ENCODE measurements around the gene MBIP.
A peak's percentile ranks its signal among the peaks of the same experiment; 100 is the strongest.

MBIP gene

DNA sequence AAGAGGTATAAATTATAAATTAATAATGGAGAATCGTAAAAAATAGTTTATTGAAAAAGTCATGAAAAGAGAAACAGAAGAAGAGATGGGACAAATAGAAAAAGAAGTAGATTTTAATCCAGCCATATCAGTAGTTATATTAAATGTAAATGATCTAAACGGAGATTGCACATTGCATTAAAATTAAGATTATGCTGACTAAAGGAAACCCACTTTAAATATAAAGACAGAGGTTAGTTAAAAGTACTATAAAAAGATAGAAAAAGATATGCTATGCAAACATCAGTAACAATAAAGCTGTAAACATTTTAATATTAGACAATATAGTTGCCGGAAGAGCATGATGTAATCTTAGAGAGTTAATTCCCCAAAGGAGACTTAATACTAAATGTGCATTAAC lies 5.4 kb upstream of the MBIP start:
- no peak overlapping the region for H3K4me3 ChIP-seq (ENCODE audit: low read depth, low read length)
- no peak for TF ChIP-seq CTCF (IDR thresholded peaks at IDR 0.05; ENCODE audit: low read depth, low read length, missing control alignments)
- DNase-seq (ENCODE audit: low read depth): no peak

- DNase-seq (ENCODE audit: low read depth): no peak
- no peak overlapping the region for H3K4me3 ChIP-seq (ENCODE audit: low read depth, low read length)
- no peak for TF ChIP-seq CTCF (IDR thresholded peaks at IDR 0.05; ENCODE audit: low read depth, low read length, missing control alignments)
Measured at GRCh38 chr14:36324897-36325296, 4.5 kb upstream of the MBIP start.

DNA sequence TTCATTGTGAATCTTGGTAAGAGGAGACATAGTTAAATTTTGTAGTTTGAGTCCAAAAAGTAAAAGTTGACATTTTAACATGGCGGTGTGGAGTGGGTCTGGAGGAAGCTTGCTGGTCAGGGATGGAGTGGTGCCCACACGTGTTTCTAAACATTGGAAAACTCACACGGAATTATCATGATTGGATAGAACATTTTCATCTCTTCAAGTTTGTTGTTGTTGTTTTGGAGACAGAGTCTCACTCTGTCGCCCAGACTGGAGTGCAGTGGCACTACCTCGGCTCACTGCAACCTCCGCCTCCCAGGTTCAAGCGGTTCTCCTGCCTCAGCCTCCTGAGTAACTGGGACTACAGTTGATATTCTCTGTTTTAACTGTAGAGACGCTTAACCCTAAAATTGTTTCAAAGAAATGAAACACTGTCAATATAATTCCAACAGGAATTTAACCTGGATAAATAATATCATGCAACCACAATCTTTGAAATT lies 502 bp upstream of the MBIP start:
- H3K4me3 ChIP-seq (ENCODE audit: low read depth, low read length): peak overlapping the region; percentile 89
- no peak for TF ChIP-seq CTCF (IDR thresholded peaks at IDR 0.05; ENCODE audit: low read depth, low read length, missing control alignments)
- no peak for DNase-seq (ENCODE audit: low read depth)

GRCh38 chr14:36319899-36320199 lies 588 bp downstream of the MBIP start:
- no peak for TF ChIP-seq CTCF (IDR thresholded peaks at IDR 0.05; ENCODE audit: low read depth, low read length, missing control alignments)
- H3K4me3 ChIP-seq (ENCODE audit: low read depth, low read length): peak overlapping the region; percentile 89
- no peak for DNase-seq (ENCODE audit: low read depth)

- H3K4me3 ChIP-seq (ENCODE audit: low read depth, low read length): no peak overlapping the region
- DNase-seq (ENCODE audit: low read depth): no peak
- TF ChIP-seq CTCF (IDR thresholded peaks at IDR 0.05; ENCODE audit: low read depth, low read length, missing control alignments): no peak
Measured at GRCh38 chr14:36317650-36318049, 2.8 kb downstream of the MBIP start.

DNA sequence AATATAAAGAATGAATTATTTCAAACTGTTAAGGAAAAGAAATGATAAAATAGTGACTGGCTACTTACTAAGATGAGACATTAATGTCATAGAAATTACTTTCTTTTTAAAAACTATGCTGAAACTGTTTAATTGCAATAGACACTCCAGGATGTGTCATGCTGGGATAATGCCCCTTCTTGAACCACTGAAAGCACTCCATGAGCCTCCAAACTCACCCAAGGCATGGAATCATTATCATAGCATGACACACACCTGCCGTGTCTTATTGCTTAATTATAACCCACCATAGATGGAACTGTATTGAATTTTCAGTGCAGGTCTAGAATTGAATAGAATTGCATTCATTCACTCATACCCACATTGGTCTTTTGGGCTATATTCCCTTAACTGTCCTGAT lies 4.3 kb downstream of the MBIP start:
- no peak for DNase-seq (ENCODE audit: low read depth)
- H3K4me3 ChIP-seq (ENCODE audit: low read depth, low read length): no peak overlapping the region
- no peak for TF ChIP-seq CTCF (IDR thresholded peaks at IDR 0.05; ENCODE audit: low read depth, low read length, missing control alignments)

- no peak for DNase-seq (ENCODE audit: low read depth)
- no peak overlapping the region for H3K4me3 ChIP-seq (ENCODE audit: low read depth, low read length)
- no peak for TF ChIP-seq CTCF (IDR thresholded peaks at IDR 0.05; ENCODE audit: low read depth, low read length, missing control alignments)
Measured at GRCh38 chr14:36315159-36315853, 5.1 kb downstream of the MBIP start.

Measured in GM12864 (cell line).